PC-3 (cell line): ENCODE measurements around the gene LRRC8C. TPM values are rescaled to one million over a fixed set of nuclear protein-coding genes. Genes with fewer than 3 reads are reported as not detected.

Experiments
- ATAC-seq: fragments of 200-7000 bp; cut with Tn5 transposase; 2 replicates; pipeline ENCODE4 v1.9.1; 2020; ENCODE audit warnings: mild to moderate bottlenecking, moderate library complexity
- BruUV-seq: library from RNA; stranded (reverse); fragments of 400-500 nt; replicated peaks from 2 replicates; lab custom pipeline; 2021; lab: Mats Ljungman, UMichigan
- CTCF ChIA-PET: fragments of 300-600 bp; sonication (Branson Sonifier 250); formaldehyde crosslinking; loops from one replicate; lab custom pipeline; 2022; ENCODE audit warnings: antibody characterized with exemption; lab: Charles Lee
- POLR2A ChIA-PET: fragments of 300-600 bp; sonication (Branson Sonifier 250); formaldehyde crosslinking; loops from one replicate; lab custom pipeline; 2022; ENCODE audit warnings: antibody characterized with exemption; ENCODE audit not compliant: unreplicated experiment; lab: Charles Lee
- DNase-seq: peaks from one replicate; pipeline ENCODE4 v3.0.0-alpha.2; 2015
- H2AFZ ChIP-seq: fragments of 300-600 bp; sonication (generic); 2 replicates; pipeline ENCODE4 v1.6.0; 2016; ENCODE audit warnings: antibody characterized with exemption, low read length
- H3F3A ChIP-seq: fragments of 300-600 bp; sonication (generic); one replicate; pipeline ENCODE4 v1.6.0; 2017; ENCODE audit warnings: antibody characterized with exemption, low read length, control low read depth, mild to moderate bottlenecking; ENCODE audit not compliant: unreplicated experiment
- H3K27ac ChIP-seq: fragments of 300-600 bp; sonication (generic); 2 replicates; pipeline ENCODE4 v1.5.1; 2016; ENCODE audit warnings: mild to moderate bottlenecking, low read length
- H3K27me3 ChIP-seq: fragments of 300-600 bp; sonication (generic); 2 replicates; pipeline ENCODE4 v1.6.1; 2016; ENCODE audit warnings: low read length, mixed read lengths
- H3K36me3 ChIP-seq: fragments of 300-600 bp; sonication (generic); 2 replicates; pipeline ENCODE4 v1.6.1; 2016; ENCODE audit warnings: low read depth, mixed run types, low read length, mixed read lengths
- H3K4me1 ChIP-seq: fragments of 300-600 bp; sonication (generic); 2 replicates; pipeline ENCODE4 v1.5.1; 2016; ENCODE audit warnings: low read length; ENCODE audit not compliant: insufficient read depth
- H3K4me2 ChIP-seq: fragments of 300-600 bp; sonication (generic); 2 replicates; pipeline ENCODE4 v1.6.0; 2016; ENCODE audit warnings: low read length
- H3K4me3 ChIP-seq: fragments of 300-600 bp; sonication (generic); 2 replicates; pipeline ENCODE4 v1.5.1; 2016; ENCODE audit warnings: mild to moderate bottlenecking, low read length, mixed read lengths
- H3K79me2 ChIP-seq: fragments of 300-600 bp; sonication (generic); 2 replicates; pipeline ENCODE4 v1.6.1; 2017; ENCODE audit warnings: low read length, mixed read lengths
- H3K9ac ChIP-seq: fragments of 300-600 bp; sonication (generic); 2 replicates; pipeline ENCODE4 v1.6.0; 2016; ENCODE audit warnings: mild to moderate bottlenecking, low read length
- H3K9me2 ChIP-seq: fragments of 300-600 bp; sonication (generic); replicated peaks from 2 replicates; pipeline ENCODE4 v1.6.1; 2016; ENCODE audit warnings: mixed run types, low read length, mixed read lengths
- H3K9me3 ChIP-seq: fragments of 300-600 bp; sonication (generic); 2 replicates; pipeline ENCODE4 v1.6.1; 2016; ENCODE audit warnings: low read length, mixed read lengths
- H4K20me1 ChIP-seq: fragments of 300-600 bp; sonication (generic); 2 replicates; pipeline ENCODE4 v1.6.1; 2016; ENCODE audit warnings: low read length, mixed read lengths
- EZH2 ChIP-seq: fragments of 300-600 bp; sonication (generic); IDR thresholded peaks from one replicate; pipeline ENCODE4 v1.6.1; 2017; ENCODE audit warnings: antibody characterized with exemption, mild to moderate bottlenecking, low read length; ENCODE audit not compliant: unreplicated experiment
- EZH2phosphoT487 ChIP-seq: fragments of 300-600 bp; sonication (generic); IDR thresholded peaks from 2 replicates; pipeline ENCODE4 v1.6.1; 2018; ENCODE audit warnings: mild to moderate bottlenecking, antibody characterized with exemption, low read length, borderline replicate concordance
- intact Hi-C: fragments of 100-400 bp; cut with micrococcal nuclease; formaldehyde crosslinking; loops from 2 replicates; pipeline ENCODE4 v1.9.0; 2023
- total RNA-seq: library from RNA; depleted of rRNA; stranded (reverse); fragments of >200 nt; gene quantifications from 2 replicates; pipeline ENCODE4 v1.2.3, GENCODE V29; 2014
- TF ChIP-seq, protein P1 (sequence below): fragments of 300-600 bp; sonication (generic); conservative IDR thresholded peaks from 2 replicates; pipeline ENCODE4 v1.5.1; 2017; ENCODE audit warnings: antibody characterized with exemption, low read depth, mild to moderate bottlenecking, low read length

LRRC8C gene
- total RNA-seq, 1 experiment from 2014 or later: 4.3 TPM

DNA sequence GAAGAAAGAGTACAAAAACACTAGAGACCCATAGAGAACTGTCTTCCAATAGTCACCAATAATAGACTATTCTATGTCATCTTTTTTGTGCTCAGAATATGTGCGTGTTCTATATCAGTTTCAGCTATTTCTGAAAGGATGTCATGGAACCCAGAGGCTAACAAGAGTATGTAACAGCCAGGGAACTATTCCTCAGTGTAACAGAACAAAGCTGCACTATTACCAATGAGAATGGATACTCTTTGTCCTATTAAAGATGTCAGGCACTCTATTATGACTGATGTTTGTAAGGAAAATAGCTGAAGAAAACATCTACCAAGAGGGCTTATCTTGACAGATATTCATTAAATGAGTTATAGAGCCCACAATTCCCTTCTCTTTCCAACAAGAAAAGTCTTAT is 8.6 kb upstream of the LRRC8C start:
- BruUV-seq: no TSS peak
- Histone ChIP-seq H2AFZ (no peak overlapping the region), H3K9me3 (no peaks in the 10 kb centered on the region), H3K4me3 (no peak overlapping the region), H4K20me1 (no peaks in the 10 kb centered on the region), H3K4me1 (no peaks in the 10 kb centered on the region), H3K27ac (no peak overlapping the region), H3F3A (no peaks in the 10 kb centered on the region), H3K27me3 (no peaks in the 10 kb centered on the region), H3K79me2 (no peaks in the 10 kb centered on the region), H3K9me2 (no peaks in the 10 kb centered on the region), H3K36me3 (no peaks in the 10 kb centered on the region), H3K9ac (no peak overlapping the region), H3K4me2 (no peak overlapping the region)
- intact Hi-C loops: no loop called here
- DNase-seq (no peak), ATAC-seq (no peak)
- TF ChIP-seq EZH2 (no peak), EZH2phosphoT487 (no peak)
- TF ChIP-seq, protein P1, sequence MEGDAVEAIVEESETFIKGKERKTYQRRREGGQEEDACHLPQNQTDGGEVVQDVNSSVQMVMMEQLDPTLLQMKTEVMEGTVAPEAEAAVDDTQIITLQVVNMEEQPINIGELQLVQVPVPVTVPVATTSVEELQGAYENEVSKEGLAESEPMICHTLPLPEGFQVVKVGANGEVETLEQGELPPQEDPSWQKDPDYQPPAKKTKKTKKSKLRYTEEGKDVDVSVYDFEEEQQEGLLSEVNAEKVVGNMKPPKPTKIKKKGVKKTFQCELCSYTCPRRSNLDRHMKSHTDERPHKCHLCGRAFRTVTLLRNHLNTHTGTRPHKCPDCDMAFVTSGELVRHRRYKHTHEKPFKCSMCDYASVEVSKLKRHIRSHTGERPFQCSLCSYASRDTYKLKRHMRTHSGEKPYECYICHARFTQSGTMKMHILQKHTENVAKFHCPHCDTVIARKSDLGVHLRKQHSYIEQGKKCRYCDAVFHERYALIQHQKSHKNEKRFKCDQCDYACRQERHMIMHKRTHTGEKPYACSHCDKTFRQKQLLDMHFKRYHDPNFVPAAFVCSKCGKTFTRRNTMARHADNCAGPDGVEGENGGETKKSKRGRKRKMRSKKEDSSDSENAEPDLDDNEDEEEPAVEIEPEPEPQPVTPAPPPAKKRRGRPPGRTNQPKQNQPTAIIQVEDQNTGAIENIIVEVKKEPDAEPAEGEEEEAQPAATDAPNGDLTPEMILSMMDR: no peak
- POLR2A ChIA-PET: no interaction called here
- CTCF ChIA-PET: interaction anchor here (0.6 kb wide), 2 partner anchors 38 to 139 kb away, joined by 3 to 4 read pairs; no protein-coding TSS in a partner anchor

DNA sequence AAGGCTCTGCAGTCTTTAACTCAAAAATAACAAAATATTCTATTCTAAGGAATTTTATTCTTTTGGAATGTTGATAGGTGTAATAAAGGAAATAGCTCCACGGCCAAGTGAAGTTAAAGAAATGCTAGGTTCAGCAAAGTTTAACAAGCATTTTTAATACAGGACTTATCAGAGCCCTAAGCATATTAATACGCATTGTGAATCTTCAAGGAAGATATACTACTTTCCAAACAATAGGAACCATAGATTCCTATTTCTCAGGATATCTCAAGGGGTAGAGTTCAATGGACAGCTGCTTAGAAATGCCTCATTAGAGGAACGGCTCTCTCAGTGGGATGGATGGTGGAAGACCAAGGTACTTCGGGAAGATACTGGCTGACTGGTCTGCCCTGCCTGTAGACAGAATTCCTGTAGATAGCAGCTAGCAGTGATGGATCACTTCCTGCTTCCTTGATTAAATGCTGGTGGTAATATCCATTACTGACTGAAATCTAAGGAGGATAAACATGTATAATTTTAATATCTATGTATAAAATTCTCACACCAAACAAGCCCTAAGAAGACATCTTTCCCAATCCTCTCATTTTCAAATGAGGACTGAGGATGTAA is 8.1 kb upstream of the LRRC8C start:
- Histone ChIP-seq H3K27ac (no peak overlapping the region), H3K4me2 (no peak overlapping the region), H3K27me3 (no peaks in the 10 kb centered on the region), H3K9ac (no peak overlapping the region), H3F3A (no peaks in the 10 kb centered on the region), H4K20me1 (no peaks in the 10 kb centered on the region), H3K36me3 (no peaks in the 10 kb centered on the region), H3K9me2 (no peaks in the 10 kb centered on the region), H3K4me3 (no peak overlapping the region), H3K9me3 (no peaks in the 10 kb centered on the region), H3K4me1 (no peaks in the 10 kb centered on the region), H3K79me2 (no peaks in the 10 kb centered on the region), H2AFZ (no peak overlapping the region)
- ChIA-PET CTCF (interaction anchor here (0.6 kb wide), 1 partner anchor 39 kb away, joined by 3 read pairs; no protein-coding TSS in a partner anchor), POLR2A (no interaction called here)
- BruUV-seq: no TSS peak
- DNase-seq (no peak), ATAC-seq (no peak)
- TF ChIP-seq EZH2phosphoT487 (no peak), EZH2 (no peak)
- TF ChIP-seq, protein P1: no peak
- intact Hi-C loops: no loop called here

GRCh38 chr1:89627596-89627962 is 5.3 kb upstream of the LRRC8C start:
- no peaks in the 10 kb centered on the region for H3K36me3 ChIP-seq
- TF ChIP-seq EZH2 (no peak), EZH2phosphoT487 (no peak)
- TF ChIP-seq, protein P1: no peak
- DNase-seq (no peak), ATAC-seq (no peak)
- H2AFZ ChIP-seq: no peak overlapping the region
- H3K4me3 ChIP-seq: no peak overlapping the region
- H3K9ac ChIP-seq: no peak overlapping the region
- BruUV-seq: no TSS peak
- intact Hi-C loops: no loop called here
- no peaks in the 10 kb centered on the region for H3K79me2 ChIP-seq
- H3K9me2 ChIP-seq: no peaks in the 10 kb centered on the region
- H3F3A ChIP-seq: no peaks in the 10 kb centered on the region
- no peak overlapping the region for H3K27ac ChIP-seq
- ChIA-PET POLR2A (interaction anchor here (0.7 kb wide), 1 partner anchor 25 kb away, joined by 3 read pairs; no protein-coding TSS in a partner anchor), CTCF (no interaction called here)
- no peaks in the 10 kb centered on the region for H3K4me1 ChIP-seq
- no peaks in the 10 kb centered on the region for H3K9me3 ChIP-seq
- H4K20me1 ChIP-seq: no peaks in the 10 kb centered on the region
- no peak overlapping the region for H3K4me2 ChIP-seq
- no peaks in the 10 kb centered on the region for H3K27me3 ChIP-seq
